Dedifferentiated amniotic fluid mesenchymal stem cell (primary cell): ENCODE measurements around the gene ESD.
"Not testable (repeated sequence)": the region's sequence is repeated elsewhere in the genome, so short reads cannot be mapped to it uniquely, and the experiment has no call there.

Source experiments
- DNase-seq: peaks from one replicate; pipeline ENCODE4 v3.0.0-alpha.2; 2016; ENCODE audit errors: extremely low spot score

Gene ESD

GRCh38 chr13:46796515-46797474 is at the start of gene ESD:
TSS of gene ESD (minus strand) at chr13:46797161. CDS start at chr13:46791413, 5,748 bp downstream.
- peak; percentile 89 for DNase-seq

GRCh38 chr13:46846726-46847125 is 49.8 kb upstream of the ESD start:
- DNase-seq: no peak

- no peak for DNase-seq
Observed at GRCh38 chr13:46845146-46845545, 48.2 kb upstream of the ESD start.

GRCh38 chr13:46844431-46844830 is 47.5 kb upstream of the ESD start:
- DNase-seq: no peak

GRCh38 chr13:46839399-46839798 is 42.4 kb upstream of the ESD start:
- no peak for DNase-seq

- no peak for DNase-seq
Observed at GRCh38 chr13:46834657-46835056, 37.7 kb upstream of the ESD start.

GRCh38 chr13:46831588-46832194 is 34.7 kb upstream of the ESD start:
- DNase-seq: peak; percentile 48

GRCh38 chr13:46830405-46831005 is 33.5 kb upstream of the ESD start:
- DNase-seq: no peak

GRCh38 chr13:46822551-46822950 is 25.6 kb upstream of the ESD start:
- no peak for DNase-seq

GRCh38 chr13:46817838-46818476 is 21.0 kb upstream of the ESD start:
- no peak for DNase-seq

GRCh38 chr13:46817095-46817494 is 20.1 kb upstream of the ESD start:
- no peak for DNase-seq

- DNase-seq: no peak
Observed at GRCh38 chr13:46816371-46816770, 19.4 kb upstream of the ESD start.

- no peak for DNase-seq
Observed at GRCh38 chr13:46812301-46812797, 15.4 kb upstream of the ESD start.

GRCh38 chr13:46810440-46810839 is 13.5 kb upstream of the ESD start:
- DNase-seq: no peak

- DNase-seq: not testable (repeated sequence)
Observed at GRCh38 chr13:46804921-46805320, 8.0 kb upstream of the ESD start.

- peak; percentile 67 for DNase-seq
Observed at GRCh38 chr13:46804391-46804815, 7.4 kb upstream of the ESD start.

- no peak for DNase-seq
Observed at GRCh38 chr13:46803586-46803985, 6.6 kb upstream of the ESD start.

GRCh38 chr13:46801858-46802257 is 4.9 kb upstream of the ESD start:
- no peak for DNase-seq

- DNase-seq: no peak
Observed at GRCh38 chr13:46799139-46799538, 2.2 kb upstream of the ESD start.

GRCh38 chr13:46797501-46798237 is 708 bp upstream of the ESD start:
- DNase-seq: no peak

GRCh38 chr13:46796129-46796514 is 839 bp downstream of the ESD start:
- DNase-seq: no peak
